Nephron progenitor cell (in vitro differentiated cells): Measurements from ENCODE around the gene HDAC7.

ENCODE experiments used
- DNase-seq: peaks from one replicate; pipeline ENCODE4 v3.0.0; 2021
- H3K27ac Mint-ChIP-seq: 2 replicates; pipeline ENCODE4 v1.8.0; 2021; ENCODE audit warnings: mild to moderate bottlenecking, moderate library complexity, mixed read lengths
- H3K27me3 Mint-ChIP-seq: 2 replicates; pipeline ENCODE4 v1.8.0; 2021; ENCODE audit warnings: mild to moderate bottlenecking, low read depth, mixed read lengths; ENCODE audit not compliant: poor library complexity
- H3K36me3 Mint-ChIP-seq: 2 replicates; pipeline ENCODE4 v1.8.0; 2021; ENCODE audit warnings: low read depth, mixed read lengths
- H3K4me1 Mint-ChIP-seq: 2 replicates; pipeline ENCODE4 v1.8.0; 2021; ENCODE audit warnings: mixed read lengths
- H3K4me3 Mint-ChIP-seq: 2 replicates; pipeline ENCODE4 v1.8.0; 2021; ENCODE audit warnings: mild to moderate bottlenecking, moderate library complexity, mixed read lengths
- H3K9me3 Mint-ChIP-seq: 2 replicates; pipeline ENCODE4 v1.8.0; 2021; ENCODE audit warnings: mild to moderate bottlenecking, moderate library complexity, mixed read lengths
- CTCF ChIP-seq: fragments of 200-600 bp; sonication (generic); IDR thresholded peaks from 2 replicates; pipeline ENCODE4 v1.5.0; 2021; ENCODE audit warnings: antibody characterized with exemption

HDAC7 gene

GRCh38 chr12:47791351-47791746, 28.4 kb downstream of the HDAC7 start:
- H3K36me3 Mint-ChIP-seq, result peaks cover 49% of the 10 kb centered on the region
- no peak for TF ChIP-seq CTCF

DNA sequence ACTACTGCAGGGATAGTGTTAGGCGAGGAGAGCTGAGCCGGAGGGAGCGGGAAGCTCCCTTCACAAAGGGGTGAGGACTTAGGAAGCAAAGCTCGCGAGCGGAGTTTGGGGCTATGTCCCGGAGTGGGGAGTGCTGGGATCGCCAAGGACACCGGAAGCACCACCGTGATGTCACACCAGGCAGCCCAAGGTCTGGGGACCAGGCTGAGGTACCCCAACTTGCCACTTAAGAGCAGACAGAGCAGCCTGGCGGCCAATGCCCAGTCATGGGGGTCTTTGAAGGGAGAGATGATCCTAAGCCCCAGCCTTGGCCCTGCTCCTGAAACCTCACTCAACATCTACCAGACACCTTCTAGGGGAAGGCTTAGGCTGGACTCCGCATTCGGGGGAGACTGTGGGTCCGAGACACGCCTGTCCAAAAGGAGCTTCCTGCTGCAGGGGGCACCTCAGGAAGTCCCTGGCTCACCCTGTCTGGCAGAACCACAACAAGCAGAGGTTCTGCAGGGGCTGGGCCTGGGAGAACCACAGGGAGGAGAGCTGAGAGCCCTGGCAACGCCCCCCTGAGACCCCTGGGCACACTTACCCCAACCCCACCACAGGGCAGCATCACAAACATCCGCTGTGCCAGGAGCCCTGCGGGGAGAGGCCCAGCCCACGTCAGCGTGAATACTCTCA, 28.9 kb downstream of the HDAC7 start:
- peaks cover 12% of the 10 kb centered on the region for H3K4me1 Mint-ChIP-seq
- TF ChIP-seq CTCF, result no peak

More at GRCh38 chr12:47791351-47791746, 28.4 kb downstream of the HDAC7 start:
- Mint-ChIP-seq H3K27ac (no peak overlapping the region), H3K4me1 (peaks cover 12% of the 10 kb centered on the region), H3K4me3 (no peak overlapping the region), H3K9me3 (no peaks in the 10 kb centered on the region), H3K27me3 (no peaks in the 10 kb centered on the region)
- DNase-seq, result no peak

DNA sequence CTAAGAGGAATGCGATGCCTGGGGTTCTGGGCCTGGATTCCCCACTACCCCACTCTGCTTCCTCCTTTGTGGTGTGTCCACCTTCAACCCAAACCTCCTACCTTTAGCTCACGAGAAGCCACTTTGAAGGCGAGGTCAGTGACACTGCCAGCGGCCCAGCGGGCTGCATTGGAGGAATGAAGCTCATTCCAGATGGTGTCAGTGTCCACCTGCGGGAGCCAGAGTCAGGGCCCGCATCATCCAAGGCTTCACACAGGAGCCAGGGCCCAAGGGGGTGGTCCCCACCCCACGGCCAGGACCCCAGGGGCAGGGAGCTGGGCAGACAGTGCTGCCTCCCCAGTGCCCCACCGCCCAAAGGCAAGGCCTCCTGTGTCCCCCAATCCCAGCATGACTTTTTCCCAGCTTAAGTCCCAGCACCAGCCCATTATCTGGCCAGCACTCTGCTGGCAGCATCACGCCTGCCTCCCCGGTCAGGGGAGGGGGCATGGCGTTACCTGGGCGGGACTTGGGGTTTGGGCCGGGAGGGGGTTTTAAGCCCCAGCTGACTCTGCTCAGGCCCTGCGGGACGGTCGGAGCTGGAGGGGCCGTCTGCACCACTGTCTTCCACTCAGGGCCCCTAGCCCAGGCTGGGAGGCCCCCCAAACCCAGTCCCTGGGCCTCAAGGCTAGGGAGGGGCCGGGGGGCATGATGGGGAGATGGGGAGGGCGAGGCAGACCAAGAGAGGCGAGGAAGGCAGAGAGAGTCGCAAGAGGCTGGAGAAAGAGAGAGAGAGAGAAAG, 29.8 kb downstream of the HDAC7 start:
- no peak for DNase-seq
- H3K9me3 Mint-ChIP-seq, result no peaks in the 10 kb centered on the region
- TF ChIP-seq CTCF, result no peak
- H3K36me3 Mint-ChIP-seq, result peaks cover 60% of the 10 kb centered on the region
- H3K27ac Mint-ChIP-seq, result no peak overlapping the region
- no peaks in the 10 kb centered on the region for H3K27me3 Mint-ChIP-seq
- H3K4me1 Mint-ChIP-seq, result peaks cover 12% of the 10 kb centered on the region
- H3K4me3 Mint-ChIP-seq, result no peak overlapping the region

More for the DNA sequence above, 28.9 kb downstream of the HDAC7 start:
- H3K4me3 Mint-ChIP-seq, result no peak overlapping the region
- no peak overlapping the region for H3K27ac Mint-ChIP-seq
- DNase-seq, result no peak
- no peaks in the 10 kb centered on the region for H3K9me3 Mint-ChIP-seq
- peaks cover 52% of the 10 kb centered on the region for H3K36me3 Mint-ChIP-seq
- no peaks in the 10 kb centered on the region for H3K27me3 Mint-ChIP-seq

- H3K4me3 Mint-ChIP-seq, result no peak overlapping the region
- H3K36me3 Mint-ChIP-seq, result peaks cover 62% of the 10 kb centered on the region
- H3K4me1 Mint-ChIP-seq, result peaks cover 12% of the 10 kb centered on the region
- no peak overlapping the region for H3K27ac Mint-ChIP-seq
- H3K27me3 Mint-ChIP-seq, result no peaks in the 10 kb centered on the region
- TF ChIP-seq CTCF, result no peak
- DNase-seq, result no peak
- no peaks in the 10 kb centered on the region for H3K9me3 Mint-ChIP-seq
These were observed 30.6 kb downstream of the HDAC7 start for GRCh38 chr12:47789141-47789540.

GRCh38 chr12:47787596-47788319, 31.9 kb downstream of the HDAC7 start:
- peak overlapping the region; percentile 60 for H3K27ac Mint-ChIP-seq
- H3K4me1 Mint-ChIP-seq, result peaks cover 13% of the 10 kb centered on the region
- no peaks in the 10 kb centered on the region for H3K27me3 Mint-ChIP-seq
- H3K36me3 Mint-ChIP-seq, result peaks cover 57% of the 10 kb centered on the region
- H3K9me3 Mint-ChIP-seq, result no peaks in the 10 kb centered on the region
- no peak for DNase-seq
- no peak overlapping the region for H3K4me3 Mint-ChIP-seq
- no peak for TF ChIP-seq CTCF
